Nephron progenitor cell (in vitro differentiated cells): ENCODE results near the gene MBTD1.
"Not testable (repeated sequence)": the region's sequence is repeated elsewhere in the genome, so short reads cannot be mapped to it uniquely, and the experiment has no call there.

Source experiments
- DNase-seq: peaks from one replicate; pipeline ENCODE4 v3.0.0; 2021
- H3K27ac Mint-ChIP-seq: 2 replicates; pipeline ENCODE4 v1.8.0; 2021; ENCODE audit warnings: mild to moderate bottlenecking, moderate library complexity, mixed read lengths
- H3K27me3 Mint-ChIP-seq: 2 replicates; pipeline ENCODE4 v1.8.0; 2021; ENCODE audit warnings: mild to moderate bottlenecking, low read depth, mixed read lengths; ENCODE audit not compliant: poor library complexity
- H3K36me3 Mint-ChIP-seq: 2 replicates; pipeline ENCODE4 v1.8.0; 2021; ENCODE audit warnings: low read depth, mixed read lengths
- H3K4me1 Mint-ChIP-seq: 2 replicates; pipeline ENCODE4 v1.8.0; 2021; ENCODE audit warnings: mixed read lengths
- H3K4me3 Mint-ChIP-seq: 2 replicates; pipeline ENCODE4 v1.8.0; 2021; ENCODE audit warnings: mild to moderate bottlenecking, moderate library complexity, mixed read lengths
- H3K9me3 Mint-ChIP-seq: 2 replicates; pipeline ENCODE4 v1.8.0; 2021; ENCODE audit warnings: mild to moderate bottlenecking, moderate library complexity, mixed read lengths
- CTCF ChIP-seq: fragments of 200-600 bp; sonication (generic); IDR thresholded peaks from 2 replicates; pipeline ENCODE4 v1.5.0; 2021; ENCODE audit warnings: antibody characterized with exemption

MBTD1 gene

GRCh38 chr17:51189162-51189561 lies 70.7 kb downstream of the MBTD1 start:
- H3K27ac Mint-ChIP-seq: no peak overlapping the region
- DNase-seq: no peak
- H3K4me3 Mint-ChIP-seq: no peak overlapping the region
- no peaks in the 10 kb centered on the region for H3K4me1 Mint-ChIP-seq
- H3K27me3 Mint-ChIP-seq: no peaks in the 10 kb centered on the region
- H3K9me3 Mint-ChIP-seq: no peaks in the 10 kb centered on the region
- TF ChIP-seq CTCF: no peak
- peaks cover 80% of the 10 kb centered on the region for H3K36me3 Mint-ChIP-seq

GRCh38 chr17:51188271-51188833 lies 71.5 kb downstream of the MBTD1 start:
- Mint-ChIP-seq H3K9me3 (no peaks in the 10 kb centered on the region), H3K4me3 (no peak overlapping the region), H3K36me3 (peaks cover 83% of the 10 kb centered on the region), H3K27ac (no peak overlapping the region), H3K4me1 (no peaks in the 10 kb centered on the region), H3K27me3 (no peaks in the 10 kb centered on the region)
- no peak for DNase-seq
- no peak for TF ChIP-seq CTCF

- H3K27me3 Mint-ChIP-seq: no peaks in the 10 kb centered on the region
- H3K27ac Mint-ChIP-seq: peak overlapping the region; percentile 90
- H3K4me1 Mint-ChIP-seq: peaks cover under 1% of the 10 kb centered on the region
Observed at GRCh38 chr17:51185763-51186332, 74.0 kb downstream of the MBTD1 start.

GRCh38 chr17:51184124-51184523 lies 75.7 kb downstream of the MBTD1 start:
- Mint-ChIP-seq H3K36me3 (peaks cover 75% of the 10 kb centered on the region), H3K4me3 (no peak overlapping the region), H3K9me3 (no peaks in the 10 kb centered on the region), H3K27me3 (no peaks in the 10 kb centered on the region), H3K27ac (peak overlapping the region; percentile 9), H3K4me1 (peaks cover 12% of the 10 kb centered on the region)
- no peak for DNase-seq
- TF ChIP-seq CTCF: no peak

More at GRCh38 chr17:51185763-51186332, 74.0 kb downstream of the MBTD1 start:
- peaks cover 79% of the 10 kb centered on the region for H3K36me3 Mint-ChIP-seq
- H3K9me3 Mint-ChIP-seq: no peaks in the 10 kb centered on the region
- DNase-seq: no peak
- no peak for TF ChIP-seq CTCF
- no peak overlapping the region for H3K4me3 Mint-ChIP-seq

- Mint-ChIP-seq H3K36me3 (peaks cover 55% of the 10 kb centered on the region), H3K4me1 (peaks cover 17% of the 10 kb centered on the region), H3K27ac (peak overlapping the region; percentile 69), H3K4me3 (no peak overlapping the region), H3K9me3 (no peaks in the 10 kb centered on the region), H3K27me3 (no peaks in the 10 kb centered on the region)
- no peak for DNase-seq
- no peak for TF ChIP-seq CTCF
Observed at GRCh38 chr17:51180486-51180885, 79.4 kb downstream of the MBTD1 start.

GRCh38 chr17:51172030-51172429 lies 87.8 kb downstream of the MBTD1 start:
- Mint-ChIP-seq H3K4me1 (peaks cover 11% of the 10 kb centered on the region), H3K36me3 (peaks cover 38% of the 10 kb centered on the region)
- not testable (repeated sequence) for DNase-seq, H3K9me3 Mint-ChIP-seq, H3K27ac Mint-ChIP-seq, H3K27me3 Mint-ChIP-seq, H3K4me3 Mint-ChIP-seq
